Hematopoietic multipotent progenitor cell (in vitro differentiated cells): ENCODE measurements around the gene SPP1. TPM values are rescaled to one million over a fixed set of nuclear protein-coding genes. Genes with fewer than 3 reads are reported as not detected.
"Not testable (repeated sequence)": the region's sequence is repeated elsewhere in the genome, so short reads cannot be mapped to it uniquely, and the experiment has no call there.

Experiments
- DNase-seq, 3 donors: peaks; one replicate each; pipeline ENCODE4 v3.0.0-alpha.2; 2011 to 2015; ENCODE audit warnings: low read depth in 2 of 3, low spot score in 2 of 3
- total RNA-seq: library from RNA; depleted of rRNA; stranded (reverse); fragments of >200 nt; gene quantifications from one replicate; pipeline ENCODE4 v1.2.3, GENCODE V29; 2012

The SPP1 gene
- total RNA-seq = 2.2 TPM

- DNase-seq = peak in 2 of 3 donors; percentile 85 to 93
Measured at GRCh38 chr4:87975466-87975865, at the start of gene SPP1. Gene SPP1, plus strand, starts transcription at chr4:87975714. Its CDS starts 1,182 bp downstream, at chr4:87976896.

- DNase-seq = no peak
Measured at GRCh38 chr4:87926554-87927098, 48.9 kb upstream of the SPP1 start.

GRCh38 chr4:87930629-87931028 lies 44.9 kb upstream of the SPP1 start:
- no peak for DNase-seq

- no peak for DNase-seq
Measured at GRCh38 chr4:87931932-87932331, 43.6 kb upstream of the SPP1 start.

- no peak for DNase-seq
Measured at GRCh38 chr4:87932718-87933141, 42.8 kb upstream of the SPP1 start.

- no peak for DNase-seq
Measured at GRCh38 chr4:87933337-87933736, 42.2 kb upstream of the SPP1 start.

GRCh38 chr4:87934157-87934704 lies 41.3 kb upstream of the SPP1 start:
- no peak for DNase-seq

- no peak for DNase-seq
Measured at GRCh38 chr4:87934973-87935372, 40.5 kb upstream of the SPP1 start.

GRCh38 chr4:87935954-87936353 lies 39.6 kb upstream of the SPP1 start:
- DNase-seq = not testable (repeated sequence)

GRCh38 chr4:87937523-87937922 lies 38.0 kb upstream of the SPP1 start:
- no peak for DNase-seq

- peak in 1 of 3 donors; percentile 25 for DNase-seq
Measured at GRCh38 chr4:87938746-87939145, 36.8 kb upstream of the SPP1 start.

- no peak for DNase-seq
Measured at GRCh38 chr4:87939978-87940690, 35.4 kb upstream of the SPP1 start.

- not testable (repeated sequence) for DNase-seq
Measured at GRCh38 chr4:87940809-87941208, 34.7 kb upstream of the SPP1 start.

GRCh38 chr4:87941537-87942392 lies 33.7 kb upstream of the SPP1 start:
- no peak for DNase-seq

- no peak for DNase-seq
Measured at GRCh38 chr4:87943660-87944149, 31.8 kb upstream of the SPP1 start.

- DNase-seq = no peak
Measured at GRCh38 chr4:87944967-87945366, 30.5 kb upstream of the SPP1 start.

- DNase-seq = no peak
Measured at GRCh38 chr4:87946766-87947165, 28.7 kb upstream of the SPP1 start.

- no peak for DNase-seq
Measured at GRCh38 chr4:87947381-87948160, 27.9 kb upstream of the SPP1 start.

GRCh38 chr4:87949961-87950360 lies 25.6 kb upstream of the SPP1 start:
- DNase-seq = no peak

- no peak for DNase-seq
Measured at GRCh38 chr4:87950493-87950892, 25.0 kb upstream of the SPP1 start.
